K562 (cell line): ENCODE data around the gene LAMA5. TPM values are rescaled to one million over a fixed set of nuclear protein-coding genes. Genes with fewer than 3 reads are reported as not detected.
A peak's percentile ranks its signal among the peaks of the same experiment; 100 is the strongest.

ENCODE experiments used
- ATAC-seq: fragments of 200-7000 bp; cut with Tn5 transposase; 3 replicates; pipeline ENCODE4 v1.9.1; 2020; ENCODE audit warnings: moderate library complexity
- BruUV-seq: library from RNA; stranded (reverse); fragments of 400-500 nt; replicated peaks from 2 replicates; lab custom pipeline; 2021; lab: Mats Ljungman, UMichigan
- CTCF ChIA-PET: fragments of 300-600 bp; formaldehyde crosslinking; extraction: SDS; loops from one replicate; lab custom pipeline; 2021; ENCODE audit warnings: low intra/inter-chr PET ratio; lab: Yijun Ruan, JAX
- POLR2A ChIA-PET: fragments of 300-600, 350-650 bp; sonication (Branson Sonifier 250); formaldehyde crosslinking; extraction: SDS; loops from one replicate; lab custom pipeline; 2021; ENCODE audit warnings: antibody characterized with exemption, inconsistent platforms; lab: Yijun Ruan, JAX
- DNase-seq, 4 experiments: peaks; one replicate each; pipeline versions ENCODE4 v3.0.0 to v3.0.0-alpha.2; 2011 to 2018; ENCODE audit warnings: low spot score in 3 of 4, mixed read lengths in 3 of 4; ENCODE audit errors: extremely low read depth in 1 of 4
- FAIRE-seq: peaks from 2 replicates; lab custom pipeline; 2011; peaks lifted over from hg19 to GRCh38; lab: Jason Lieb, UNC
- H2AFZ ChIP-seq: 2 replicates; pipeline ENCODE4 v1.6.0; 2011; ENCODE audit warnings: low read depth, low read length, control low read depth, inconsistent platforms
- H3K27ac ChIP-seq: fragments of 200-600 bp; 3 replicates; pipeline ENCODE4 v1.8.0; 2011; ENCODE audit warnings: low read depth, mild to moderate bottlenecking, control low read depth, inconsistent platforms, low read length, moderate library complexity, mixed read lengths; ENCODE audit errors: extremely low read depth
- H3K27me3 ChIP-seq, 2 experiments: fragments of 300-600 bp in 1 of 2; 2 replicates in 1 of 2; 3 replicates in 1 of 2; pipeline versions ENCODE4 v1.6.0 to v1.8.0; 2011; ENCODE audit warnings: inconsistent platforms in 2 of 2, low read length in 2 of 2, mild to moderate bottlenecking in 1 of 2, mixed read lengths in 1 of 2, moderate library complexity in 1 of 2; ENCODE audit not compliant: control insufficient read depth in 2 of 2, insufficient read depth in 2 of 2
- H3K36me3 ChIP-seq: fragments of 300-600 bp; 3 replicates; pipeline ENCODE4 v1.8.0; 2011; ENCODE audit warnings: mild to moderate bottlenecking, low read length, inconsistent platforms; ENCODE audit not compliant: control insufficient read depth, insufficient read depth
- H3K4me1 ChIP-seq, 2 experiments: fragments of 200-600 bp in 1 of 2; replicated peaks in 1 of 2; 2 replicates in 1 of 2; 3 replicates in 1 of 2; pipeline versions ENCODE4 v1.5.1 to v1.8.0; 2011; ENCODE audit warnings: inconsistent platforms in 2 of 2, low read length in 2 of 2, mild to moderate bottlenecking in 1 of 2, mixed read lengths in 1 of 2, moderate library complexity in 1 of 2; ENCODE audit not compliant: control insufficient read depth in 2 of 2, insufficient read depth in 2 of 2
- H3K4me2 ChIP-seq: 2 replicates; pipeline ENCODE4 v1.6.1; 2011; ENCODE audit warnings: low read length, control low read depth, inconsistent platforms, mixed read lengths; ENCODE audit not compliant: insufficient read depth
- H3K4me3 ChIP-seq: fragments of 200-600 bp; sonication (generic), shearing (Covaris generic); 2 replicates; pipeline ENCODE4 v1.5.1; 2016; ENCODE audit warnings: control low read depth, inconsistent platforms
- H3K79me2 ChIP-seq: fragments of 200-600 bp; 3 replicates; pipeline ENCODE4 v1.8.0; 2011; ENCODE audit warnings: low read length, inconsistent platforms; ENCODE audit not compliant: control insufficient read depth, insufficient read depth
- H3K9ac ChIP-seq, 2 experiments: 2 replicates each; pipeline versions ENCODE4 v1.6.0 to v1.6.1; 2011; ENCODE audit warnings: low read depth in 2 of 2, low read length in 2 of 2, control low read depth in 1 of 2, inconsistent platforms in 1 of 2, mild to moderate bottlenecking in 1 of 2, mixed read lengths in 1 of 2; ENCODE audit not compliant: insufficient read depth in 1 of 2
- H3K9me1 ChIP-seq: one replicate; pipeline ENCODE4 v1.6.0; 2011; ENCODE audit warnings: inconsistent platforms, mild to moderate bottlenecking, low read length, moderate library complexity; ENCODE audit not compliant: control insufficient read depth, insufficient read depth
- H3K9me3 ChIP-seq: replicated peaks from 2 replicates; pipeline ENCODE4 v1.5.1; 2011; ENCODE audit warnings: low read depth, low read length, inconsistent platforms; ENCODE audit not compliant: control insufficient read depth, insufficient read depth
- H4K20me1 ChIP-seq: replicated peaks from 2 replicates; pipeline ENCODE4 v1.6.1; 2011; ENCODE audit warnings: low read length, inconsistent platforms, mixed read lengths; ENCODE audit not compliant: control insufficient read depth, insufficient read depth
- DPF2 ChIP-seq: fragments of 450-650 bp; IDR thresholded peaks from 2 replicates; pipeline ENCODE4 v1.6.1; 2016
- GTF2F1 ChIP-seq: IDR thresholded peaks from 2 replicates; pipeline ENCODE4 v1.6.1; 2011; ENCODE audit warnings: low read depth, low read length, improper control_type of control experiment
- IFI16 ChIP-seq: fragments of 250-450 bp; sonication (Bioruptor Pico); IDR thresholded peaks from 2 replicates; pipeline ENCODE4 v2.1.2; 2022; ENCODE audit warnings: mild to moderate bottlenecking, inconsistent platforms
- KDM5B ChIP-seq: fragments of 200-600 bp; sonication (generic); IDR thresholded peaks from 2 replicates; pipeline ENCODE4 v1.6.1; 2012; ENCODE audit warnings: low read depth, mild to moderate bottlenecking, moderate library complexity, low read length, control low read depth, inconsistent platforms; ENCODE audit not compliant: insufficient replicate concordance
- NFIX ChIP-seq: fragments of 250-450 bp; sonication (Bioruptor Pico); IDR thresholded peaks from 2 replicates; pipeline ENCODE4 v1.4.0; 2020; ENCODE audit warnings: low read depth, mild to moderate bottlenecking, moderate library complexity
- NFYB ChIP-seq: IDR thresholded peaks from 2 replicates; pipeline ENCODE4 v1.6.1; 2011; ENCODE audit warnings: mild to moderate bottlenecking, moderate library complexity; ENCODE audit not compliant: insufficient read length; ENCODE audit errors: extremely low read depth
- POLR2AphosphoS5 ChIP-seq: IDR thresholded peaks from 2 replicates; pipeline ENCODE4 v1.6.1; 2011; ENCODE audit warnings: mild to moderate bottlenecking, low read depth, low read length, moderate library complexity; ENCODE audit not compliant: control insufficient read depth, insufficient read depth
- POLR3A ChIP-seq: IDR thresholded peaks from 2 replicates; pipeline ENCODE4 v1.6.1; 2011; ENCODE audit warnings: borderline replicate concordance, mild to moderate bottlenecking, moderate library complexity; ENCODE audit not compliant: insufficient read length, insufficient read depth; ENCODE audit errors: extremely low read depth
- RFX1 ChIP-seq: fragments of 450-650 bp; IDR thresholded peaks from 2 replicates; pipeline ENCODE4 v1.6.1; 2016; ENCODE audit warnings: mild to moderate bottlenecking, moderate library complexity
- SIN3A ChIP-seq, 2 experiments: fragments of 150-350 bp in 1 of 2; IDR thresholded peaks; 2 replicates each; pipeline ENCODE4 v1.6.1; 2011 to 2016; ENCODE audit warnings: borderline replicate concordance in 2 of 2, low read depth in 2 of 2, low read length in 2 of 2, mild to moderate bottlenecking in 2 of 2, moderate library complexity in 2 of 2; ENCODE audit not compliant: control insufficient read depth in 1 of 2
- TCF7L2 ChIP-seq: fragments of 150-350 bp; IDR thresholded peaks from 2 replicates; pipeline ENCODE4 v1.6.1; 2016; ENCODE audit warnings: low read depth, mild to moderate bottlenecking, low read length, moderate library complexity
- XRCC4 ChIP-seq: IDR thresholded peaks from one replicate; pipeline ENCODE4 v1.6.1; 2011; ENCODE audit not compliant: insufficient read depth, insufficient read length; ENCODE audit errors: extremely low read depth
- ZNF253 ChIP-seq: fragments of 250-450 bp; sonication (Bioruptor Pico); conservative IDR thresholded peaks from 2 replicates; pipeline ENCODE4 v1.6.1; 2021; ENCODE audit warnings: mild to moderate bottlenecking
- ZNF551 ChIP-seq: fragments of 250-450 bp; sonication (Bioruptor Pico); IDR thresholded peaks from 2 replicates; pipeline ENCODE4 v1.5.0; 2021; ENCODE audit warnings: mild to moderate bottlenecking, moderate library complexity
- WGBS: fragments of 100-300 bp; shearing (Covaris generic); methylation state at CpG from one replicate; pipeline ENCODE4 v1.1.6; 2016; ENCODE audit warnings: low coverage, mixed read lengths; ENCODE audit not compliant: insufficient coverage; ENCODE audit errors: missing lambda C conversion rate; 5-methylcytosine and 5-hydroxymethylcytosine counted together
- in situ Hi-C: fragments of 300-500 bp; cut with MboI; formaldehyde crosslinking; loops from 4 replicates; pipeline ENCODE4 v1.15.0; 2018; ENCODE audit warnings: inconsistent platforms, mixed read lengths
- intact Hi-C: fragments of 100-400 bp; cut with micrococcal nuclease; formaldehyde crosslinking; loops from 2 replicates; pipeline ENCODE4 v1.14.2; 2022
- polyA plus RNA-seq, 8 experiments: library from polyadenylated mRNA; depleted of rRNA in 4 of 8; stranded (reverse) in 5 of 8; unstranded in 3 of 8; fragments of >200 nt; fragmentation: Nextera tagmentation in 2 of 8; fragmentation: Illumina TruSeq in 1 of 8; extraction: Ambion mirVana in 2 of 8; extraction: Trizol in 1 of 8; gene quantifications; 2 replicates each; pipeline versions ENCODE4 v1.2.1 to v1.2.3, GENCODE V29; 2011 to 2014; ENCODE audit warnings: inconsistent platforms in 1 of 8, missing spikeins in 1 of 8
- total RNA-seq, 7 experiments: library from RNA; depleted of rRNA in 6 of 7; stranded (reverse); fragments of >200 nt in 6 of 7; fragmentation: Illumina TruSeq in 2 of 7; extraction: Trizol in 2 of 7; gene quantifications; 2 replicates each; pipeline versions ENCODE4 v1.2.1 to v1.2.3, GENCODE V29; 2011 to 2021; ENCODE audit warnings: low replicate concordance in 1 of 7
- TF ChIP-seq, protein P1 (sequence below), 2 experiments: IDR thresholded peaks; 2 replicates each; pipeline ENCODE4 v1.6.1; 2012; ENCODE audit warnings: improper control_type of control experiment in 2 of 2, low read depth in 2 of 2, low read length in 2 of 2, borderline replicate concordance in 1 of 2
- TF ChIP-seq, protein P2 (sequence below): fragments of 250-450 bp; sonication (Bioruptor Pico); IDR thresholded peaks from 2 replicates; pipeline ENCODE4 v1.5.0; 2021; ENCODE audit warnings: mild to moderate bottlenecking, moderate library complexity

The LAMA5 gene
- total and polyA plus RNA-seq, 9 of the 15 experiments (the other 6 are each of a cell fraction or from before 2014, with no cell fraction given): 0.31 to 101 (median 7.8) TPM

DNA sequence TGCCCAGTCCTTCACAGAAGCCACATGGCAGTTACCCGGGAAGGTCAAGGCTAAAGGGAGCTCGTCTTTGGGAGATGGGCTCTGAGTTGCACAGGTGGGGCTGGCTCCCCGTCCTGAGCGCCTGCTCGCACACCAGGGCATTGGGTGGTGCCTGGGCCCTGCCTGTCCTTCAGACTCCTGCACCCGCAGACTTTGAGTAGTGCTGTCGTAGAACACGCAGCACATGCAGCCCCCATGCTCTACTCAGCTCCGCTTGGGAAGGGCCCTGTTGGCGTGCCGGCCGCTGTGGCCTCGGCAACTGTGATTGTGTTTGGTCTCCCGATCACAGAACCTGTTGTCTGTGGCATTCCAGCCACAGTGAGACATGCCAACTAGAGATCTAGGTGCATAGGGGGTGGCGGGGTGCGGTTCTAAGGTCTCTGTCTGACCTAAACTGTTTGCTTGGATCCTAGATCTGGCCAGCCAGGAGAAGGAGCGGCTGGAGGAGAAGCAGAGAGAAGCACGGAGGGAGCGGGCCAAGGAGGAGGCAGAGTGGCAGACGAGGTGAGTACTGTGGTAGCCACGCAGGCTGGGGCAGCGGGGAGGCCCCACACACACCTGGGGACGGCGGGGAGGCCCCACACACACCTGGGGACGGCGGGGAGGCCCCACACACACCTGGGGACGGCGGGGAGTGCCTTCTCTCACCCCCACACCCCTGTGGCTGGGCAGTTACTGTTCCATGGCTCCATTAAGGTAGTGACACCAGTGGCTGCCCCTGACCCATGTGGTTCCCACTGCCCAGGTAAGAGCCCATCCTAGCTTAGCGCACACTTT is 75.7 kb downstream of the LAMA5 start:
- Histone ChIP-seq H3K36me3 (peaks cover 31% of the 10 kb centered on the region; the same call in 2 of the 3 replicates), H3K9me1 (no peaks in the 10 kb centered on the region), H3K9me3 (no peaks in the 10 kb centered on the region), H2AFZ (no peak overlapping the region), H3K4me2 (no peak overlapping the region), H3K27me3 (no peaks in the 10 kb centered on the region), H4K20me1 (no peaks in the 10 kb centered on the region), H3K4me3 (no peak overlapping the region), H3K79me2 (no peaks in the 10 kb centered on the region), H3K27ac (no peak overlapping the region), H3K9ac (peak overlapping the region in 1 of 2 experiments; percentile 26; a peak in 1 of 4 replicates), H3K4me1 (peaks cover 0 to 5% of the 10 kb centered on the region in 2 experiments; a peak in 1 of 5 replicates)
- FAIRE-seq: no peak
- DNase-seq: no peak
- no peak for ATAC-seq
- BruUV-seq: no TSS peak
- ChIA-PET CTCF (no interaction called here), POLR2A (interaction anchor here (0.9 to 1.0 kb wide), 2 partner anchors 9 to 10 kb away, joined by 5 read pairs; no protein-coding TSS in a partner anchor)
- 89% methylated on average over 26 of the region's 29 CpGs for WGBS
- intact Hi-C loops: no loop called here
- in situ Hi-C loops: no loop called here
- no peak for TF ChIP-seq ZNF253 (CRISPR knock-in tag)
- no peak for TF ChIP-seq ZNF551 (CRISPR knock-in tag)
- TF ChIP-seq TCF7L2: no peak
- no peak for TF ChIP-seq DPF2
- no peak for TF ChIP-seq RFX1
- no peak for TF ChIP-seq IFI16 (CRISPR knock-in tag)
- TF ChIP-seq KDM5B: no peak
- TF ChIP-seq SIN3A (IDR thresholded peaks at IDR 0.05; ENCODE audit: borderline replicate concordance in 2 of 2, control insufficient read depth in 1 of 2, low read depth in 2 of 2, low read length in 2 of 2): no peak
- no peak for TF ChIP-seq GTF2F1
- TF ChIP-seq, protein P1, sequence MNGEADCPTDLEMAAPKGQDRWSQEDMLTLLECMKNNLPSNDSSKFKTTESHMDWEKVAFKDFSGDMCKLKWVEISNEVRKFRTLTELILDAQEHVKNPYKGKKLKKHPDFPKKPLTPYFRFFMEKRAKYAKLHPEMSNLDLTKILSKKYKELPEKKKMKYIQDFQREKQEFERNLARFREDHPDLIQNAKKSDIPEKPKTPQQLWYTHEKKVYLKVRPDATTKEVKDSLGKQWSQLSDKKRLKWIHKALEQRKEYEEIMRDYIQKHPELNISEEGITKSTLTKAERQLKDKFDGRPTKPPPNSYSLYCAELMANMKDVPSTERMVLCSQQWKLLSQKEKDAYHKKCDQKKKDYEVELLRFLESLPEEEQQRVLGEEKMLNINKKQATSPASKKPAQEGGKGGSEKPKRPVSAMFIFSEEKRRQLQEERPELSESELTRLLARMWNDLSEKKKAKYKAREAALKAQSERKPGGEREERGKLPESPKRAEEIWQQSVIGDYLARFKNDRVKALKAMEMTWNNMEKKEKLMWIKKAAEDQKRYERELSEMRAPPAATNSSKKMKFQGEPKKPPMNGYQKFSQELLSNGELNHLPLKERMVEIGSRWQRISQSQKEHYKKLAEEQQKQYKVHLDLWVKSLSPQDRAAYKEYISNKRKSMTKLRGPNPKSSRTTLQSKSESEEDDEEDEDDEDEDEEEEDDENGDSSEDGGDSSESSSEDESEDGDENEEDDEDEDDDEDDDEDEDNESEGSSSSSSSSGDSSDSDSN (IDR thresholded peaks at IDR 0.05; ENCODE audit: borderline replicate concordance in 1 of 2, low read depth in 2 of 2, low read length in 2 of 2): no peak
- TF ChIP-seq XRCC4: no peak
- TF ChIP-seq POLR2AphosphoS5: no peak
- no peak for TF ChIP-seq POLR3A
- TF ChIP-seq NFIX (CRISPR knock-in tag): no peak
- TF ChIP-seq, protein P2, sequence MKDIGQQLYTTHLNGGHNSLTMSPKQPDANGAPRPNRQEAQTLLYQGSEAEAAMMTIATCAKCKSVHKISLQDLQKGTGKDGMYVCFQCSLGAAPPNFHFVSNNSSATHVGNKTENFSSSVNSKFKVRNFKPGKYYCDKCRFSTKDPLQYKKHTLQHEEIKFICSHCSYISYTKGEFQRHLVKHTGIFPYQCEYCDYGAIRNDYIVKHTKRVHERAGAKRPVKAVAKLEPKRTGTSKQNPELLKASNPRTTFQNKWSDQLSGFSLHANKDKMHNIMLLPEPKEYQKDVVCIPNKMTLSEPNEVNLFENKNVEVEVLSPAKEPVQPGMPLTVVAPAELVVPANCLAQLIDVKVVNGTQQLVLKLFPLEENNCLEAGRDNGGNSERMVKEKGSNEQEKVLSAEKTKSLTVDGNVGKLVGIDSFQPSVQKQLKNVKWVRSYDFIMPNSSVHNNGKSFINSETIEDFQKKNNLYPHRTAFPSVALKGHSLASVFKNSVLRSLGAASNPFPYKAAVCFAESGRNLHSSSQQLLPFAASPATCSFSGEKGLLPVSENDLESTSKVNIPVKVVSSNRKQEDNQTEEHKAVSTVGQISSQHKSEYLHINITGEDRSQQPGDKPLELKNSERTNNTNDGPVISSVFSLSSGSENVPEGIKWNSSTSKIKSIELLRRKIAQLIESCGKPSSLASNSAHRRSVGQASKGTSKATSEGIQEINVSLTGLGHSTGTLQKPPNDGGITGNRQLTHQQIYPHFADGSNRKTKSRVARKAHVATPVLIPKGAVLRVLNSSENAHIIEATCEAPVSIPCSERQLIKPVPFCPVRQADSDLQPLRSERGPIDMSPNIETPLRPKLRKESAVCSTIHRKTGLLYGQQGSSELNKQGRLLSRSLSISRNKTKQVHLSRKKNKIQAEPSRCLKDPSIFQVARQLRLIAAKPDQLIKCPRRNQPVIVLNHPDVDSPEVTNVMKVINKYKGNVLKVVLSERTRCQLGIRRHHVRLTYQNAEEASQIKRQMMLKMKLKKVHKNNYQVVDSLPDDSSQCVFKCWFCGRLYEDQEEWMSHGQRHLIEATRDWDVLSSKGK (CRISPR knock-in tag): no peak
- TF ChIP-seq NFYB: no peak
